ENCODE measurements around the gene KHDRBS1.

The KHDRBS1 gene

GRCh38 chr1:32035119-32035518 lies 21.5 kb downstream of the KHDRBS1 start:
- Histone ChIP-seq H3K9me3 (ENCODE audit: insufficient read depth, low read depth, low read length) (no peaks in the 10 kb centered on the region), H3K4me2 (ENCODE audit: low read depth, low read length, poor library complexity, severe bottlenecking) (no peak overlapping the region), H3K79me2 (ENCODE audit: insufficient read depth, low read length) (peaks cover 86% of the 10 kb centered on the region), H2AFZ (ENCODE audit: low read length) (no peak overlapping the region), H3K4me3 (ENCODE audit: low read length, poor library complexity, severe bottlenecking) (no peak overlapping the region), H3K27me3 (ENCODE audit: insufficient read depth, low read length, poor library complexity, severe bottlenecking) (no peaks in the 10 kb centered on the region), H3K36me3 (ENCODE audit: insufficient read depth, low read length) (peaks cover 96% of the 10 kb centered on the region), H3K4me1 (ENCODE audit: insufficient read depth, low read length, poor library complexity, severe bottlenecking) (peaks cover under 1% of the 10 kb centered on the region), H3K9ac (ENCODE audit: low read depth, low read length, poor library complexity, severe bottlenecking) (no peak overlapping the region), H3K9me2 (replicated peaks; ENCODE audit: low read depth, low read length) (no peaks in the 10 kb centered on the region), H4K20me1 (ENCODE audit: insufficient read depth, low read length, poor library complexity, severe bottlenecking) (peaks cover 89% of the 10 kb centered on the region), H3F3A (ENCODE audit: low read depth) (no peaks in the 10 kb centered on the region)
- no peak for TF ChIP-seq EZH2phosphoT487 (IDR thresholded peaks at IDR 0.05; ENCODE audit: borderline replicate concordance)
- TF ChIP-seq CTCF (conservative IDR thresholded peaks at IDR 0.05; ENCODE audit: low read length), result no peak

GRCh38 chr1:32040711-32041110 lies 27.0 kb downstream of the KHDRBS1 start:
- Histone ChIP-seq H3K36me3 (ENCODE audit: insufficient read depth, low read length) (peaks cover 56% of the 10 kb centered on the region), H4K20me1 (ENCODE audit: insufficient read depth, low read length, poor library complexity, severe bottlenecking) (peaks cover 35% of the 10 kb centered on the region), H3K79me2 (ENCODE audit: insufficient read depth, low read length) (peaks cover 31% of the 10 kb centered on the region), H3K4me3 (ENCODE audit: low read length, poor library complexity, severe bottlenecking) (no peak overlapping the region), H3K4me1 (ENCODE audit: insufficient read depth, low read length, poor library complexity, severe bottlenecking) (no peaks in the 10 kb centered on the region), H3K27me3 (ENCODE audit: insufficient read depth, low read length, poor library complexity, severe bottlenecking) (no peaks in the 10 kb centered on the region), H3K9me2 (replicated peaks; ENCODE audit: low read depth, low read length) (no peaks in the 10 kb centered on the region), H3K9ac (ENCODE audit: low read depth, low read length, poor library complexity, severe bottlenecking) (no peak overlapping the region), H3K9me3 (ENCODE audit: insufficient read depth, low read depth, low read length) (no peaks in the 10 kb centered on the region), H3F3A (ENCODE audit: low read depth) (no peaks in the 10 kb centered on the region), H2AFZ (ENCODE audit: low read length) (no peak overlapping the region), H3K4me2 (ENCODE audit: low read depth, low read length, poor library complexity, severe bottlenecking) (no peak overlapping the region)
- TF ChIP-seq CTCF (conservative IDR thresholded peaks at IDR 0.05; ENCODE audit: low read length), result no peak
- no peak for TF ChIP-seq EZH2phosphoT487 (IDR thresholded peaks at IDR 0.05; ENCODE audit: borderline replicate concordance)

GRCh38 chr1:32042330-32042729 lies 28.7 kb downstream of the KHDRBS1 start:
- H3K79me2 ChIP-seq (ENCODE audit: insufficient read depth, low read length), result peaks cover 16% of the 10 kb centered on the region; the same call in 1 of the 2 replicates
- H3K4me3 ChIP-seq (ENCODE audit: low read length, poor library complexity, severe bottlenecking), result no peak overlapping the region
- no peaks in the 10 kb centered on the region for H3K27me3 ChIP-seq (ENCODE audit: insufficient read depth, low read length, poor library complexity, severe bottlenecking)
- peaks cover 23% of the 10 kb centered on the region for H4K20me1 ChIP-seq (ENCODE audit: insufficient read depth, low read length, poor library complexity, severe bottlenecking)
- no peaks in the 10 kb centered on the region for H3F3A ChIP-seq (ENCODE audit: low read depth)
- no peaks in the 10 kb centered on the region for H3K9me3 ChIP-seq (ENCODE audit: insufficient read depth, low read depth, low read length)
- no peak overlapping the region for H2AFZ ChIP-seq (ENCODE audit: low read length)
- H3K9me2 ChIP-seq (replicated peaks; ENCODE audit: low read depth, low read length), result no peaks in the 10 kb centered on the region
- peaks cover 42% of the 10 kb centered on the region; the same call in 1 of the 2 replicates for H3K36me3 ChIP-seq (ENCODE audit: insufficient read depth, low read length)
- no peak overlapping the region for H3K4me2 ChIP-seq (ENCODE audit: low read depth, low read length, poor library complexity, severe bottlenecking)
- no peaks in the 10 kb centered on the region for H3K4me1 ChIP-seq (ENCODE audit: insufficient read depth, low read length, poor library complexity, severe bottlenecking)
- no peak for TF ChIP-seq EZH2phosphoT487 (IDR thresholded peaks at IDR 0.05; ENCODE audit: borderline replicate concordance)
- no peak for TF ChIP-seq CTCF (conservative IDR thresholded peaks at IDR 0.05; ENCODE audit: low read length)
- no peak overlapping the region for H3K9ac ChIP-seq (ENCODE audit: low read depth, low read length, poor library complexity, severe bottlenecking)

Data from Loucy (cell line).